HEK293 (cell line): Measurements from ENCODE around the gene CTNNA2.

Source experiments
- CTCF ChIA-PET: fragments of 350-600 bp; formaldehyde crosslinking; extraction: SDS; loops from one replicate; lab custom pipeline; 2021; ENCODE audit warnings: antibody characterized with exemption; lab: Yijun Ruan, JAX
- POLR2A ChIA-PET: fragments of 300-600 bp; formaldehyde crosslinking; extraction: SDS; loops from one replicate; lab custom pipeline; 2020; ENCODE audit warnings: antibody characterized with exemption, inconsistent platforms; lab: Yijun Ruan, JAX
- H3K27ac ChIP-seq: fragments of 200-500 bp; sonication (Bioruptor generic); 2 replicates; pipeline ENCODE4 v1.5.1; 2014; ENCODE audit warnings: low read depth, low read length, control low read depth, inconsistent platforms; ENCODE audit errors: extremely low read depth
- H3K36me3 ChIP-seq, 2 experiments: fragments of 200-500 bp in 1 of 2; sonication (Bioruptor generic) in 1 of 2; 1 replicate in 1 of 2; 2 replicates in 1 of 2; pipeline ENCODE4 v1.5.1; 2014 to 2017; ENCODE audit warnings: inconsistent platforms in 2 of 2, low read length in 2 of 2; ENCODE audit not compliant: control insufficient read depth in 2 of 2, insufficient read depth in 1 of 2
- H3K4me1 ChIP-seq: fragments of 200-500 bp; sonication (Bioruptor generic); 2 replicates; pipeline ENCODE4 v1.5.1; 2014; ENCODE audit warnings: mild to moderate bottlenecking, low read length, inconsistent platforms; ENCODE audit not compliant: control insufficient read depth, insufficient read depth
- H3K4me3 ChIP-seq: 2 replicates; pipeline ENCODE4 v1.5.1; 2011; ENCODE audit warnings: low read depth, mild to moderate bottlenecking, control low read depth, low read length, moderate library complexity
- H3K9me3 ChIP-seq: fragments of 200-500 bp; sonication (Bioruptor generic); 2 replicates; pipeline ENCODE4 v1.5.1; 2014; ENCODE audit warnings: low read depth, low read length, inconsistent platforms; ENCODE audit not compliant: control insufficient read depth, insufficient read depth
- ELK4 ChIP-seq: IDR thresholded peaks from 2 replicates; pipeline ENCODE4 v1.6.1; 2011; ENCODE audit warnings: mild to moderate bottlenecking, low read depth, low read length, borderline replicate concordance
- KLF7 ChIP-seq: fragments of 450-650 bp; formaldehyde crosslinking; IDR thresholded peaks from 2 replicates; pipeline ENCODE4 v1.5.1; 2016; ENCODE audit warnings: missing biosample characterization, missing genetic modification characterization, borderline replicate concordance
- KLF8 ChIP-seq: fragments of 450-650 bp; formaldehyde crosslinking; IDR thresholded peaks from 2 replicates; pipeline ENCODE4 v1.5.1; 2016; ENCODE audit warnings: missing biosample characterization, missing genetic modification characterization
- SP3 ChIP-seq: fragments of 450-650 bp; formaldehyde crosslinking; IDR thresholded peaks from 2 replicates; pipeline ENCODE4 v1.5.1; 2016; ENCODE audit warnings: missing biosample characterization, missing genetic modification characterization
- TRIM28 ChIP-seq: IDR thresholded peaks from 2 replicates; pipeline ENCODE4 v1.6.1; 2011; ENCODE audit warnings: low read length, control low read depth, borderline replicate concordance
- YY1 ChIP-seq: fragments of 450-650 bp; formaldehyde crosslinking; IDR thresholded peaks from 2 replicates; pipeline ENCODE4 v1.5.1; 2018; ENCODE audit warnings: missing biosample characterization, missing genetic modification characterization
- ZNF146 ChIP-seq: fragments of 450-650 bp; formaldehyde crosslinking; IDR thresholded peaks from 2 replicates; pipeline ENCODE4 v1.5.1; 2016; ENCODE audit warnings: missing biosample characterization, missing genetic modification characterization
- ZNF19 ChIP-seq: fragments of 450-650 bp; formaldehyde crosslinking; IDR thresholded peaks from 2 replicates; pipeline ENCODE4; 2016; ENCODE audit warnings: missing biosample characterization, missing genetic modification characterization, low read depth
- ZNF24 ChIP-seq: fragments of 450-650 bp; formaldehyde crosslinking; IDR thresholded peaks from 2 replicates; pipeline ENCODE4 v1.5.1; 2016; ENCODE audit warnings: missing biosample characterization, missing genetic modification characterization
- ZNF280D ChIP-seq: fragments of 450-650 bp; formaldehyde crosslinking; IDR thresholded peaks from 2 replicates; pipeline ENCODE4 v1.5.1; 2016; ENCODE audit warnings: missing biosample characterization, missing genetic modification characterization
- ZNF324 ChIP-seq: fragments of 450-650 bp; formaldehyde crosslinking; IDR thresholded peaks from 2 replicates; pipeline ENCODE4 v1.5.1; 2016; ENCODE audit warnings: missing biosample characterization, missing genetic modification characterization
- ZNF354C ChIP-seq: fragments of 450-650 bp; formaldehyde crosslinking; IDR thresholded peaks from 2 replicates; pipeline ENCODE4 v1.5.1; 2016; ENCODE audit warnings: missing biosample characterization, missing genetic modification characterization, low read depth, borderline replicate concordance
- ZNF366 ChIP-seq: fragments of 450-650 bp; formaldehyde crosslinking; conservative IDR thresholded peaks from 2 replicates; pipeline ENCODE4 v1.5.1; 2016; ENCODE audit warnings: missing biosample characterization, missing genetic modification characterization
- ZNF404 ChIP-seq: fragments of 450-650 bp; formaldehyde crosslinking; IDR thresholded peaks from 2 replicates; pipeline ENCODE4 v1.5.1; 2017; ENCODE audit warnings: missing biosample characterization, missing genetic modification characterization
- ZNF530 ChIP-seq: fragments of 450-650 bp; formaldehyde crosslinking; IDR thresholded peaks from 2 replicates; pipeline ENCODE4 v1.5.1; 2016; ENCODE audit warnings: low read depth, missing biosample characterization, missing genetic modification characterization
- ZNF571 ChIP-seq: fragments of 450-650 bp; formaldehyde crosslinking; IDR thresholded peaks from 2 replicates; pipeline ENCODE4 v1.5.0; 2017; ENCODE audit warnings: missing biosample characterization, missing genetic modification characterization
- ZNF707 ChIP-seq: fragments of 450-650 bp; formaldehyde crosslinking; IDR thresholded peaks from 2 replicates; pipeline ENCODE4 v1.5.1; 2016; ENCODE audit warnings: missing biosample characterization, missing genetic modification characterization
- TF ChIP-seq, protein P1 (sequence below): fragments of 450-650 bp; formaldehyde crosslinking; IDR thresholded peaks from 2 replicates; pipeline ENCODE4 v1.5.1; 2016; ENCODE audit warnings: missing biosample characterization, missing genetic modification characterization
- TF ChIP-seq, protein P2 (sequence below): fragments of 450-650 bp; formaldehyde crosslinking; IDR thresholded peaks from 2 replicates; pipeline ENCODE4 v1.5.1; 2016; ENCODE audit warnings: missing biosample characterization, missing genetic modification characterization
- TF ChIP-seq, protein P3 (sequence below): fragments of 450-650 bp; formaldehyde crosslinking; IDR thresholded peaks from 2 replicates; pipeline ENCODE4 v1.5.1; 2016; ENCODE audit warnings: missing biosample characterization, missing genetic modification characterization
- TF ChIP-seq, protein P4 (sequence below): fragments of 450-650 bp; formaldehyde crosslinking; IDR thresholded peaks from 2 replicates; pipeline ENCODE4 v1.5.1; 2016; ENCODE audit warnings: missing biosample characterization, missing genetic modification characterization

The CTNNA2 gene

DNA sequence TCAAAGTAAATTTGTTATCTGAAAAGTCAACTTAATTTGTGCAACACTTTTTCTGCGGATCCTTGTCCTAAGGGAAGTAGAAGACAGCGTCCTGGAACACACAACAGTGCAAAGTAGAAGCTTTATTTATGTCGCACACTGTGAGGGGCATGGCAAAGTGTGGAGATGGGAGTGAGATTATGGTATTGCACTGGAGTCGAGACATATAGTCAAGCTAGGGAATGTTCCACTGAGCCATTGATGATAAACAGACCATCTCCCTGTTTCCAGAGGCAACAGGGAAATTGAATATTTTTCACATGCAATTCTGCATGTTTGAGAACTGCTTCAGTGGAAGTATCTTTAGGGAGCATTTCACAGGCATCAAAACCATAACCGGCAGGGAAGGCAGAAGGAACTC lies 745.5 kb downstream of the CTNNA2 start:
- TF ChIP-seq ELK4, result no peak
- no peak for TF ChIP-seq ZNF280D (tag by site-specific recombination)
- no peak for TF ChIP-seq ZNF530 (tag by site-specific recombination)
- no peak for TF ChIP-seq YY1 (tag by site-specific recombination)
- TF ChIP-seq ZNF24 (tag by site-specific recombination), result no peak
- TF ChIP-seq ZNF354C (tag by site-specific recombination), result no peak
- TF ChIP-seq ZNF324 (tag by site-specific recombination), result no peak
- TF ChIP-seq ZNF707 (tag by site-specific recombination), result no peak
- TF ChIP-seq ZNF146, result no peak
- no peak for TF ChIP-seq KLF8 (tag by site-specific recombination)
- no peak for TF ChIP-seq ZNF19 (tag by site-specific recombination)
- no peak for TF ChIP-seq TRIM28
- TF ChIP-seq, protein P1, sequence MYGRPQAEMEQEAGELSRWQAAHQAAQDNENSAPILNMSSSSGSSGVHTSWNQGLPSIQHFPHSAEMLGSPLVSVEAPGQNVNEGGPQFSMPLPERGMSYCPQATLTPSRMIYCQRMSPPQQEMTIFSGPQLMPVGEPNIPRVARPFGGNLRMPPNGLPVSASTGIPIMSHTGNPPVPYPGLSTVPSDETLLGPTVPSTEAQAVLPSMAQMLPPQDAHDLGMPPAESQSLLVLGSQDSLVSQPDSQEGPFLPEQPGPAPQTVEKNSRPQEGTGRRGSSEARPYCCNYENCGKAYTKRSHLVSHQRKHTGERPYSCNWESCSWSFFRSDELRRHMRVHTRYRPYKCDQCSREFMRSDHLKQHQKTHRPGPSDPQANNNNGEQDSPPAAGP, result no peak
- no peak for TF ChIP-seq ZNF366 (tag by site-specific recombination)
- no peak for TF ChIP-seq KLF7 (tag by site-specific recombination)
- TF ChIP-seq, protein P2, sequence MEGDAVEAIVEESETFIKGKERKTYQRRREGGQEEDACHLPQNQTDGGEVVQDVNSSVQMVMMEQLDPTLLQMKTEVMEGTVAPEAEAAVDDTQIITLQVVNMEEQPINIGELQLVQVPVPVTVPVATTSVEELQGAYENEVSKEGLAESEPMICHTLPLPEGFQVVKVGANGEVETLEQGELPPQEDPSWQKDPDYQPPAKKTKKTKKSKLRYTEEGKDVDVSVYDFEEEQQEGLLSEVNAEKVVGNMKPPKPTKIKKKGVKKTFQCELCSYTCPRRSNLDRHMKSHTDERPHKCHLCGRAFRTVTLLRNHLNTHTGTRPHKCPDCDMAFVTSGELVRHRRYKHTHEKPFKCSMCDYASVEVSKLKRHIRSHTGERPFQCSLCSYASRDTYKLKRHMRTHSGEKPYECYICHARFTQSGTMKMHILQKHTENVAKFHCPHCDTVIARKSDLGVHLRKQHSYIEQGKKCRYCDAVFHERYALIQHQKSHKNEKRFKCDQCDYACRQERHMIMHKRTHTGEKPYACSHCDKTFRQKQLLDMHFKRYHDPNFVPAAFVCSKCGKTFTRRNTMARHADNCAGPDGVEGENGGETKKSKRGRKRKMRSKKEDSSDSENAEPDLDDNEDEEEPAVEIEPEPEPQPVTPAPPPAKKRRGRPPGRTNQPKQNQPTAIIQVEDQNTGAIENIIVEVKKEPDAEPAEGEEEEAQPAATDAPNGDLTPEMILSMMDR (tag by site-specific recombination), result no peak
- TF ChIP-seq SP3 (tag by site-specific recombination), result no peak
- no peaks in the 10 kb centered on the region for H3K9me3 ChIP-seq
- POLR2A ChIA-PET, result no interaction called here
- CTCF ChIA-PET, result interaction anchor here (0.7 kb wide), 1 partner anchor 19 kb away, joined by 4 read pairs; no protein-coding TSS in a partner anchor
- H3K4me3 ChIP-seq, result no peak overlapping the region
- H3K27ac ChIP-seq, result no peak overlapping the region
- H3K36me3 ChIP-seq, result no peaks in the 10 kb centered on the region
- H3K4me1 ChIP-seq, result no peaks in the 10 kb centered on the region

DNA sequence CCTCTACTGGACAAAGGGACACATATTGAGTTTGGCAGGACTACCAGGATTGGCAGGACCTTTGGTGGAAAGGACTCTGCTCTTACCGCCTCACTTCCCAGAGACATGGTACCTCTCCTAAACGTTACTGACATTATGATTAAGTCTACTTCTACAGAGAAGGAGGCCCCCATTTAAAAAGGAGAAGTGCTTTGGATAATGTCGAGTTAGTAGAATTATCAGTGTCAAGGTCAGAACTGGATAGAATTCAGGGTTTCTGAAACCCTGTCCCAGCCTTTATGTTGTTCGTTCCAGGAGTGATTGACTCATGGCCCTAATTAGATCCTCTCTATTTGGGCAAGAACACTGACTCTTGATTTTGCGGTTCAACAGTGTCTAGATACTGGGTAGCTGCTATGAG lies 745.9 kb downstream of the CTNNA2 start:
- no peak overlapping the region for H3K4me3 ChIP-seq
- no peaks in the 10 kb centered on the region for H3K36me3 ChIP-seq
- H3K27ac ChIP-seq, result no peak overlapping the region
- ChIA-PET CTCF (no interaction called here), POLR2A (no interaction called here)
- H3K9me3 ChIP-seq, result no peaks in the 10 kb centered on the region
- no peaks in the 10 kb centered on the region for H3K4me1 ChIP-seq
- TF ChIP-seq ZNF571 (tag by site-specific recombination) (no peak), ZNF404 (no peak)
- TF ChIP-seq, protein P3, sequence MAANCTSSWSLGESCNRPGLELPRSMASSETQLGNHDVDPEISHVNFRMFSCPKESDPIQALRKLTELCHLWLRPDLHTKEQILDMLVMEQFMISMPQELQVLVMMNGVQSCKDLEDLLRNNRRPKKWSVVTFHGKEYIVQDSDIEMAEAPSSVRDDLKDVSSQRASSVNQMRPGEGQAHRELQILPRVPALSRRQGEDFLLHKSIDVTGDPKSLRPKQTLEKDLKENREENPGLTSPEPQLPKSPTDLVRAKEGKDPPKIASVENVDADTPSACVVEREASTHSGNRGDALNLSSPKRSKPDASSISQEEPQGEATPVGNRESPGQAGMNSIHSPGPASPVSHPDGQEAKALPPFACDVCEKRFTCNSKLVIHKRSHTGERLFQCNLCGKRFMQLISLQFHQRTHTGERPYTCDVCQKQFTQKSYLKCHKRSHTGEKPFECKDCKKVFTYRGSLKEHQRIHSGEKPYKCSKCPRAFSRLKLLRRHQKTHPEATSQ (tag by site-specific recombination), result no peak
- TF ChIP-seq, protein P4, sequence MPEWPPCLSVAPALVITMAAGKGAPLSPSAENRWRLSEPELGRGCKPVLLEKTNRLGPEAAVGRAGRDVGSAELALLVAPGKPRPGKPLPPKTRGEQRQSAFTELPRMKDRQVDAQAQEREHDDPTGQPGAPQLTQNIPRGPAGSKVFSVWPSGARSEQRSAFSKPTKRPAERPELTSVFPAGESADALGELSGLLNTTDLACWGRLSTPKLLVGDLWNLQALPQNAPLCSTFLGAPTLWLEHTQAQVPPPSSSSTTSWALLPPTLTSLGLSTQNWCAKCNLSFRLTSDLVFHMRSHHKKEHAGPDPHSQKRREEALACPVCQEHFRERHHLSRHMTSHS, result no peak
- TF ChIP-seq, all 188 proteins: peak for 0
